Measurements from ENCODE around the gene ADK. TPM values are rescaled to one million over a fixed set of nuclear protein-coding genes. Genes with fewer than 3 reads are reported as not detected.

The ADK gene
- total RNA-seq, 1 donor from 2014 or later = 47.0 TPM

DNA sequence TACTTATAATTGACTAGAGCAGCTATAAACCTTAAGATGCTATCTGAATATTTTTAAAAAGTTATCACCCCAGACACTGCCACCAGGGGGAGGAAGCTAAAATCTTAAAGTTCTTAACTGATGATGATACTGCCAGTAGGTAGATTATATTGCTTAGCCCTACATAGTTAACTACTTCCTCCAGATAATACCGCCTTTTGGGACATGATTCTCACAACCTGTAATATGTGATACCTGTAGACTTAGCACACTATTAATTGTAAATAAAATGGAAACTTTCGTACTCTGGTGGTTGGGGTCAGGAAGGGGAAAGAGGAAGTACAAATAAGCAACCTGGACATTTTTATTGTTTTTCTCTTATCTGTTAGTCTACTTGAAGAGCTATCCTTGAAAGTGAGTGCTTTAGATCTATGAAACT is 268.9 kb downstream of the ADK start:
- H3K27ac Mint-ChIP-seq (ENCODE audit: unreplicated experiment) = no peak overlapping the region
- H3K4me3 Mint-ChIP-seq (ENCODE audit: unreplicated experiment) = no peak overlapping the region
- DNase-seq (ENCODE audit: extremely low spot score, unreplicated experiment) = no peak
- peaks cover 21% of the 10 kb centered on the region for H3K4me1 Mint-ChIP-seq (ENCODE audit: unreplicated experiment)
- H3K9me3 Mint-ChIP-seq (ENCODE audit: unreplicated experiment) = peaks cover 7% of the 10 kb centered on the region
- peaks cover 11% of the 10 kb centered on the region for H3K36me3 Mint-ChIP-seq (ENCODE audit: unreplicated experiment)
- TF ChIP-seq, protein P1, sequence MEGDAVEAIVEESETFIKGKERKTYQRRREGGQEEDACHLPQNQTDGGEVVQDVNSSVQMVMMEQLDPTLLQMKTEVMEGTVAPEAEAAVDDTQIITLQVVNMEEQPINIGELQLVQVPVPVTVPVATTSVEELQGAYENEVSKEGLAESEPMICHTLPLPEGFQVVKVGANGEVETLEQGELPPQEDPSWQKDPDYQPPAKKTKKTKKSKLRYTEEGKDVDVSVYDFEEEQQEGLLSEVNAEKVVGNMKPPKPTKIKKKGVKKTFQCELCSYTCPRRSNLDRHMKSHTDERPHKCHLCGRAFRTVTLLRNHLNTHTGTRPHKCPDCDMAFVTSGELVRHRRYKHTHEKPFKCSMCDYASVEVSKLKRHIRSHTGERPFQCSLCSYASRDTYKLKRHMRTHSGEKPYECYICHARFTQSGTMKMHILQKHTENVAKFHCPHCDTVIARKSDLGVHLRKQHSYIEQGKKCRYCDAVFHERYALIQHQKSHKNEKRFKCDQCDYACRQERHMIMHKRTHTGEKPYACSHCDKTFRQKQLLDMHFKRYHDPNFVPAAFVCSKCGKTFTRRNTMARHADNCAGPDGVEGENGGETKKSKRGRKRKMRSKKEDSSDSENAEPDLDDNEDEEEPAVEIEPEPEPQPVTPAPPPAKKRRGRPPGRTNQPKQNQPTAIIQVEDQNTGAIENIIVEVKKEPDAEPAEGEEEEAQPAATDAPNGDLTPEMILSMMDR (IDR thresholded peaks at IDR 0.05) = peak; percentile 40
- H3K27me3 Mint-ChIP-seq (ENCODE audit: unreplicated experiment) = no peaks in the 10 kb centered on the region

DNA sequence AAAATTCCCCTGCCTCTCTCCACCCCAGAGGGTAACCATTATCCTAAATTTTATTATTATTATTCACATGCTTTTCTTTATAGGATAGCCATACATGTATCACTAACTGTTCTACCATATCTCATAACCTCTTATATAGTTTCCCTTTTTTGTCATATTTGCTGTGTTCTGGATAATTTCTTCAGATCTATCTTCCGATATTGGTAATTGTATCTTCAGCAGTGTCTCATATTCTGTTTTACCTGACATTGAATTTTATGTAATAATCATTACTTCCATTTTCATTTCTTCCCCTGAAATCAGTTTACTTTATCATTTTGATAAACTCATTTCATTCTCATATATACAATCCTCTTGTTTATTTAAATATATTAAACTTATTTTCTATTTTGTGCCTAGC is 273.5 kb downstream of the ADK start:
- Mint-ChIP-seq H3K36me3 (ENCODE audit: unreplicated experiment) (peaks cover 19% of the 10 kb centered on the region), H3K27ac (ENCODE audit: unreplicated experiment) (no peak overlapping the region), H3K4me1 (ENCODE audit: unreplicated experiment) (no peaks in the 10 kb centered on the region), H3K27me3 (ENCODE audit: unreplicated experiment) (no peaks in the 10 kb centered on the region), H3K4me3 (ENCODE audit: unreplicated experiment) (no peak overlapping the region), H3K9me3 (ENCODE audit: unreplicated experiment) (peaks cover 7% of the 10 kb centered on the region)
- no peak for DNase-seq (ENCODE audit: extremely low spot score, unreplicated experiment)
- TF ChIP-seq, protein P1 (IDR thresholded peaks at IDR 0.05) = no peak

DNA sequence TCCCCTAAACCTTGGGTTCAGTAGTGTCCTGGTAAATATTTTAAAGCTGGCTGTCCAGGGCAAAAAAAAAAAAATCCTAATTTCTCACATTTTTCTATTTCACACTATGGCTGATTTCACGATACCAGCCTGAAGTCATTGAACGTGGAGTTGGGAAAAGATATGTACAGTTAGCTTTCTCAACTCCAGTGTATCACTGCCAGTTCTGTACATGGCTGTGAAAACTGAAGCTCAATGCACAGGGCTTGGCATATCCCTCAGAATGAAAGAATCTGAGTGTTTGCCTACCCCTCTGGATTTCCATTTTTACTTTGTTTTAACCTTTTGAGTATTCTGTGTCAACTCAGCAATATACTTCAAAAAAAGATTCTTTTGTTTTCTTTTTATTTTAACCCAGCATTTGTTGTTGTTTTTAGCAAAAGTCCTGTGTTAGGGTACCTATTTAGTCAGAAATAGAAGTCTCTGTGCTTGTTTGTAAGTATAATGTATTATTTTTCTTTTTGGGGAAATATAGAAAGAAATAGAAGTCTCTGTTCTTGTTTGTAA is 274.5 kb downstream of the ADK start:
- DNase-seq (ENCODE audit: extremely low spot score, unreplicated experiment) = no peak
- Mint-ChIP-seq H3K27ac (ENCODE audit: unreplicated experiment) (no peak overlapping the region), H3K36me3 (ENCODE audit: unreplicated experiment) (peaks cover 20% of the 10 kb centered on the region), H3K9me3 (ENCODE audit: unreplicated experiment) (peaks cover 7% of the 10 kb centered on the region), H3K4me1 (ENCODE audit: unreplicated experiment) (no peaks in the 10 kb centered on the region), H3K4me3 (ENCODE audit: unreplicated experiment) (no peak overlapping the region), H3K27me3 (ENCODE audit: unreplicated experiment) (no peaks in the 10 kb centered on the region)
- TF ChIP-seq, protein P1 (IDR thresholded peaks at IDR 0.05) = no peak

DNA sequence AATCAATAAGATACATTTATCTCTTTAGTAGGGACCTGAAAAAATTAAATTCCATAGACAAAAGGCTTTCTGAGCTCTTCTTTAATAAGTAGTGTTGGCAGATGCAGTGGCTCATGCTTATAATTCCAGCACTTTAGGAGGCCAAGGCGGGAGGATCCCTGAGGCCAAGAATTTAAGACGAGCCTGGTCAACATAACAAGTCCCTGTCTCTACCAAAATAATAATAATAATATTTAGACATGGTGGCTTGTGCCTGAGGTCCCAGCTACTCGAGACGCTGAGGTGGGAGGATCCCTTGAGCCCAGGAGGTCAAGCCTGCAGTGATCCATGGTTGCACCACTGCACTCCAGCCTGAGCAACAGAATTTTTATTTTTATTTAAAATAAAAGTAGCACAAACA is 280.8 kb downstream of the ADK start:
- TF ChIP-seq, protein P1 (IDR thresholded peaks at IDR 0.05) = no peak
- Mint-ChIP-seq H3K27me3 (ENCODE audit: unreplicated experiment) (no peaks in the 10 kb centered on the region), H3K4me1 (ENCODE audit: unreplicated experiment) (peaks cover 28% of the 10 kb centered on the region), H3K9me3 (ENCODE audit: unreplicated experiment) (no peaks in the 10 kb centered on the region), H3K36me3 (ENCODE audit: unreplicated experiment) (peaks cover 16% of the 10 kb centered on the region), H3K27ac (ENCODE audit: unreplicated experiment) (no peak overlapping the region), H3K4me3 (ENCODE audit: unreplicated experiment) (no peak overlapping the region)
- no peak for DNase-seq (ENCODE audit: extremely low spot score, unreplicated experiment)

DNA sequence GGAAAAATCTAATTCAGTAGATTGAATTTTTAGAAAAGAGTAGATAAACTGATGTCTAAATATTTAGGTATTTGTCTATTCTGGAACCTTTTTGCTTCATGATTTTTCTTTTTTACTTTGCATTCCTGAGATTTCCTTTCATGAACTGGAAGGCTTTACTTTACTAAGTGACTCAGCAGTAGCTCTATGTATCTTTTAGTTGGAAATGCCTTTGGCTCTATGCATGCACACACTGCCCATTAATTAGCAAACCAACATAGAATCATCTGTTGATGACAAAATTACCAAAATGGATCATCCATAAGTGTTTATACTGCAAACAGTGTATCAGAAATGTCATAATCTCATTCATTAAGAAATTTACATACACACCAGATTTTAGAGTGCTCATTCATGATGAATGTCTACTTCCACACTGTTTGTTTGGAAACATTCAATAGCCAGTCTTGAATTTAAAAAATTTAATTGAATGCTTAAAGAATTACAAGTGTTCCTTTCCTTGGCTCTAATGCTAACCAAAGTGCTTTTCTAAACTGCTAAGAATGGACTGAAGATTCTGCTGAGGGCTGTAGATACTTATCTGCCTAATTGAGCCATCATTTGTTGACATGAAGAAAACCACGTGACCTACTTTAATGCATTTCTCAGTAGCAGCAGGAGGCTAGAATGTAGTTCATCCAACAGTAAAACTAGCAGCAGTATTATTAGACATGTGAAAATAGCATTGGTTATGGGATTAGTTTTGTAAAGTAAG is 282.0 kb downstream of the ADK start:
- Mint-ChIP-seq H3K27me3 (ENCODE audit: unreplicated experiment) (no peaks in the 10 kb centered on the region), H3K4me3 (ENCODE audit: unreplicated experiment) (no peak overlapping the region), H3K27ac (ENCODE audit: unreplicated experiment) (peak overlapping the region; percentile 38), H3K4me1 (ENCODE audit: unreplicated experiment) (peaks cover 37% of the 10 kb centered on the region), H3K9me3 (ENCODE audit: unreplicated experiment) (no peaks in the 10 kb centered on the region), H3K36me3 (ENCODE audit: unreplicated experiment) (peaks cover 16% of the 10 kb centered on the region)
- no peak for DNase-seq (ENCODE audit: extremely low spot score, unreplicated experiment)
- TF ChIP-seq, protein P1 (IDR thresholded peaks at IDR 0.05) = no peak
